Neural progenitor cell (in vitro differentiated cells): ENCODE data around the gene SCN9A.

Experiments
- CTCF ChIP-seq: fragments of 200-600 bp; sonication (generic); IDR thresholded peaks from 2 replicates; pipeline ENCODE4 v1.5.1; 2017; ENCODE audit warnings: antibody characterized with exemption, mild to moderate bottlenecking
- EZH2 ChIP-seq: fragments of 200-600 bp; sonication (generic); IDR thresholded peaks from 2 replicates; pipeline ENCODE4 v1.6.1; 2017; ENCODE audit warnings: antibody characterized with exemption, mild to moderate bottlenecking, moderate library complexity
- EZH2phosphoT487 ChIP-seq: fragments of 200-600 bp; sonication (generic); IDR thresholded peaks from 2 replicates; pipeline ENCODE4 v1.6.1; 2017; ENCODE audit warnings: antibody characterized with exemption

- TF ChIP-seq EZH2phosphoT487 = peak; percentile 13
- TF ChIP-seq CTCF = no peak
- TF ChIP-seq EZH2 = peak; percentile 24
Measured at GRCh38 chr2:166376488-166376828, 714 bp upstream of the SCN9A start.
